CD4-positive, alpha-beta T cell treated with Interleukin-1 beta for 1 hour (primary cell): ENCODE results near the gene FGF18.

Experiments
- DNase-seq, 2 donors: peaks; one replicate each; pipeline ENCODE4 v3.0.0-alpha.2; 2020 to 2022

The FGF18 gene

GRCh38 chr5:171506951-171507350, 87.5 kb downstream of the FGF18 start:
- no peak for DNase-seq
